ENCODE measurements around the gene ANKRD36C.
"Not testable (repeated sequence)": the region's sequence is repeated elsewhere in the genome, so short reads cannot be mapped to it uniquely, and the experiment has no call there.

DNA sequence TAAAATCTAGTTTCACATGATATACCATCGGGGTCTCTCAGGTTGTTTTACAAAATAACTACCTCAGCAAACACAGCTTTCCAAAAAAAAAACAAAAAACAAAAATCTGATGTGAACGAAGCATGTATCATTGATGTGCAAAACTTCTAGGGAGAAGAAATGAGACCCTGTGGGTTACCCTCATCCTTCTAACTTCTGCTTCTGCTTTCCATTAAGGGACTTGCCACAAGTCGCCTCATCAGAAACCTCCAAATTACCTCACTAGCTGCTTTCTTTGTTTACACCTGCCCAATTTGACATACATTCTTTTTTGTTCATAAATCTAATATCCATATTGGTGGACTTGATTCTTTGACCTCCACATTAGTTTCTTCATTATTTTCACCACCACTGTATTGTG, 60.9 kb downstream of the ANKRD36C start:
- not testable (repeated sequence) for TF ChIP-seq EZH2 (IDR thresholded peaks at IDR 0.05; ENCODE audit: borderline replicate concordance, insufficient read depth, low read depth, low read length, poor library complexity, severe bottlenecking)
- TF ChIP-seq, protein P1, sequence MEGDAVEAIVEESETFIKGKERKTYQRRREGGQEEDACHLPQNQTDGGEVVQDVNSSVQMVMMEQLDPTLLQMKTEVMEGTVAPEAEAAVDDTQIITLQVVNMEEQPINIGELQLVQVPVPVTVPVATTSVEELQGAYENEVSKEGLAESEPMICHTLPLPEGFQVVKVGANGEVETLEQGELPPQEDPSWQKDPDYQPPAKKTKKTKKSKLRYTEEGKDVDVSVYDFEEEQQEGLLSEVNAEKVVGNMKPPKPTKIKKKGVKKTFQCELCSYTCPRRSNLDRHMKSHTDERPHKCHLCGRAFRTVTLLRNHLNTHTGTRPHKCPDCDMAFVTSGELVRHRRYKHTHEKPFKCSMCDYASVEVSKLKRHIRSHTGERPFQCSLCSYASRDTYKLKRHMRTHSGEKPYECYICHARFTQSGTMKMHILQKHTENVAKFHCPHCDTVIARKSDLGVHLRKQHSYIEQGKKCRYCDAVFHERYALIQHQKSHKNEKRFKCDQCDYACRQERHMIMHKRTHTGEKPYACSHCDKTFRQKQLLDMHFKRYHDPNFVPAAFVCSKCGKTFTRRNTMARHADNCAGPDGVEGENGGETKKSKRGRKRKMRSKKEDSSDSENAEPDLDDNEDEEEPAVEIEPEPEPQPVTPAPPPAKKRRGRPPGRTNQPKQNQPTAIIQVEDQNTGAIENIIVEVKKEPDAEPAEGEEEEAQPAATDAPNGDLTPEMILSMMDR (IDR thresholded peaks at IDR 0.05), result not testable (repeated sequence)
